RWPE2 (cell line): Measurements from ENCODE around the gene TMEM132E.

Experiments
- ATAC-seq: fragments of 200-7000 bp; cut with Tn5 transposase; 3 replicates; pipeline ENCODE4 v1.9.1; 2021; ENCODE audit warnings: low read depth
- DNase-seq: peaks from one replicate; pipeline ENCODE4 v3.0.0-alpha.2; 2020; ENCODE audit warnings: low spot score
- H3K27ac ChIP-seq: fragments of 450-650 bp; 2 replicates; pipeline ENCODE4 v1.5.1; 2017; ENCODE audit warnings: mild to moderate bottlenecking; ENCODE audit not compliant: poor library complexity, severe bottlenecking
- H3K27me3 ChIP-seq: fragments of 250-450 bp; sonication (Bioruptor Pico); 2 replicates; pipeline ENCODE4 v1.5.1; 2021; ENCODE audit warnings: mild to moderate bottlenecking, moderate library complexity; ENCODE audit not compliant: insufficient read depth, poor library complexity, severe bottlenecking
- H3K36me3 ChIP-seq: fragments of 250-450 bp; sonication (Bioruptor Pico); 2 replicates; pipeline ENCODE4 v1.5.1; 2020; ENCODE audit warnings: low read depth, mild to moderate bottlenecking, moderate library complexity
- H3K4me1 ChIP-seq: fragments of 250-450 bp; sonication (Bioruptor Pico); 2 replicates; pipeline ENCODE4 v1.5.1; 2021; ENCODE audit warnings: mild to moderate bottlenecking, moderate library complexity; ENCODE audit not compliant: insufficient read depth, poor library complexity, severe bottlenecking
- H3K4me3 ChIP-seq: fragments of 250-450 bp; sonication (Bioruptor Pico); 2 replicates; pipeline ENCODE4 v1.5.1; 2021; ENCODE audit warnings: mild to moderate bottlenecking, moderate library complexity; ENCODE audit not compliant: severe bottlenecking
- H3K9me3 ChIP-seq: fragments of 250-450 bp; sonication (Bioruptor Pico); 2 replicates; pipeline ENCODE4 v1.5.1; 2021; ENCODE audit warnings: mild to moderate bottlenecking, moderate library complexity; ENCODE audit not compliant: severe bottlenecking
- TF ChIP-seq, protein P1 (sequence below): fragments of 450-650 bp; IDR thresholded peaks from one replicate; pipeline ENCODE4 v1.5.1; 2017; ENCODE audit warnings: mild to moderate bottlenecking, moderate library complexity; ENCODE audit not compliant: poor library complexity, severe bottlenecking

The TMEM132E gene

DNA sequence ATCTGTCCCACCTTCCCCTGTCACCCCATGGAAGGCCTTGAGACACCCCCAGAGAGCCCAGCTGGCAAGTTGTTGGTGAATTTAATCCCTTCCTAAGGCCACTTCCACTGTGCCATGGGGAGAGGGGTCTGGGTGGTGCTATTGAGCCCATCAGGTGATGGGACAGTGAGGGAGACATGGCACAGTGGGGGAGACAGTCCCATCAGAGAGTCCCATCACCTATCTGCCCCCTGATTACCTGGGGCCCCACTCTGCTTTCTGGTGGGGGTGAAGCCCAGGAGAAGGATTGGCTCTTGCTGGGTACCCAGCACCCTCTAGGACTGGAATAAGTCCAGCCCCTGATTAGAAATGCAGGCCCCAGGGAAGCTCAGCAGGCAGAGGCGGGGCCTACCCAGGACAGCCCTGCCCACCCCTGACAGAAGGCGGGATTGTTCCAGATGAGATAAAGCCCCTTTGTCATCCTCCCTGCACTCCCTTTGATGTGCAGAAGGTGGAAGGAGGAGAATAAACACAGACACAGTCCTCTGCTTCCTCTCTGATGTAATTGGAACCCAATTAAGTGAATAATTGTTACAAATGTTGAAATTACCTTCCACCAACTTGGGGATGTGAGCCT, 18.9 kb downstream of the TMEM132E start:
- Histone ChIP-seq H3K4me3 (no peak overlapping the region), H3K27me3 (no peaks in the 10 kb centered on the region), H3K27ac (no peak overlapping the region), H3K9me3 (no peaks in the 10 kb centered on the region), H3K4me1 (no peaks in the 10 kb centered on the region), H3K36me3 (no peaks in the 10 kb centered on the region)
- ATAC-seq (no peak), DNase-seq (no peak)
- TF ChIP-seq, protein P1, sequence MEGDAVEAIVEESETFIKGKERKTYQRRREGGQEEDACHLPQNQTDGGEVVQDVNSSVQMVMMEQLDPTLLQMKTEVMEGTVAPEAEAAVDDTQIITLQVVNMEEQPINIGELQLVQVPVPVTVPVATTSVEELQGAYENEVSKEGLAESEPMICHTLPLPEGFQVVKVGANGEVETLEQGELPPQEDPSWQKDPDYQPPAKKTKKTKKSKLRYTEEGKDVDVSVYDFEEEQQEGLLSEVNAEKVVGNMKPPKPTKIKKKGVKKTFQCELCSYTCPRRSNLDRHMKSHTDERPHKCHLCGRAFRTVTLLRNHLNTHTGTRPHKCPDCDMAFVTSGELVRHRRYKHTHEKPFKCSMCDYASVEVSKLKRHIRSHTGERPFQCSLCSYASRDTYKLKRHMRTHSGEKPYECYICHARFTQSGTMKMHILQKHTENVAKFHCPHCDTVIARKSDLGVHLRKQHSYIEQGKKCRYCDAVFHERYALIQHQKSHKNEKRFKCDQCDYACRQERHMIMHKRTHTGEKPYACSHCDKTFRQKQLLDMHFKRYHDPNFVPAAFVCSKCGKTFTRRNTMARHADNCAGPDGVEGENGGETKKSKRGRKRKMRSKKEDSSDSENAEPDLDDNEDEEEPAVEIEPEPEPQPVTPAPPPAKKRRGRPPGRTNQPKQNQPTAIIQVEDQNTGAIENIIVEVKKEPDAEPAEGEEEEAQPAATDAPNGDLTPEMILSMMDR, result no peak

DNA sequence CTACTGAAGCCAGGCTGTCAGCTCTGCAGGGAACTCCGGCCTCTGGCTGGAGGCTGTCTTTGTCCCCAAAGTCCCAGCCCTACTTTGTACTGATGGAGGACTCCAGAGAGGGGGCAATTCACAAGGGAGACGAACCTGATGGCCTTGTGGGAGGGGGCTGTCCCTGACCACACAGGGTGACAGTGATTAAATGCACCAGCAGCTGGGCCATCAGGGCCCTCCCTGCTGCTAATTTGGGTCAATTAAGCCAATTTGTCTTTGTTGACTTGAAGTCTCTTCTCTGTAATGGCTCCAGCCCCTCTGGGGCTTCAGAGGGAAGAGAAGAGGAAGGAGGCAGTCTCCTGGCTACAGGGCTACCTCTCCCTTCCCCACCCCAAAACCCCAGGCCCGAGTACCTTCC, 22.0 kb downstream of the TMEM132E start:
- Histone ChIP-seq H3K27me3 (no peaks in the 10 kb centered on the region), H3K9me3 (no peaks in the 10 kb centered on the region), H3K27ac (no peak overlapping the region), H3K4me3 (no peak overlapping the region), H3K36me3 (no peaks in the 10 kb centered on the region), H3K4me1 (no peaks in the 10 kb centered on the region)
- DNase-seq, result no peak
- TF ChIP-seq, protein P1, result no peak
- no peak for ATAC-seq

- no peaks in the 10 kb centered on the region for H3K27me3 ChIP-seq
- no peaks in the 10 kb centered on the region for H3K9me3 ChIP-seq
- H3K4me1 ChIP-seq, result no peaks in the 10 kb centered on the region
- H3K27ac ChIP-seq, result no peak overlapping the region
- TF ChIP-seq, protein P1, result no peak
- no peak overlapping the region for H3K4me3 ChIP-seq
- H3K36me3 ChIP-seq, result no peaks in the 10 kb centered on the region
- DNase-seq (no peak), ATAC-seq (no peak)
Measured at GRCh38 chr17:34603974-34604373, 24.6 kb downstream of the TMEM132E start.

- H3K9me3 ChIP-seq, result no peaks in the 10 kb centered on the region
Measured at GRCh38 chr17:34606763-34607162, 27.4 kb downstream of the TMEM132E start.

DNA sequence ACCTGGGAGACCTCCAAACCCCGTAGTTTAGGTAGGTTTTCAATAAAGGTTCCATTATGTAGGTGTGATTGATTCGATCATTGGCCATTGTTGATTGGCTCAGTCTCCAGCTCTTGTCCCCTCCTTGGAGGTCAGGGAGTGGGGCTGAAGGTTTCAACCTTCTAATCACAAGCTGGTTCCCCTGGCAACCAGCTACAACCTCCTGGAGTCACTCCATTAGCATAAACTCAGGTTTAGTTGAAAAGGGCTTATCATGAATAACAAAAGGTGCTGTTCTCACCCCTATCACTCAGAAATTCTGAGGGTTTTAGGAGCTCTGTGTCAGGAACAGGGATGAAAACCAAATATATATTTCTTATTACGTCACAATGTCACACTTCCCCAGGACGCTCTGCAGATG, 28.5 kb downstream of the TMEM132E start:
- no peaks in the 10 kb centered on the region for H3K36me3 ChIP-seq
- H3K9me3 ChIP-seq, result no peaks in the 10 kb centered on the region
- DNase-seq (no peak), ATAC-seq (no peak)
- H3K4me1 ChIP-seq, result no peaks in the 10 kb centered on the region
- no peak overlapping the region for H3K4me3 ChIP-seq
- TF ChIP-seq, protein P1, result no peak
- peaks cover 4% of the 10 kb centered on the region for H3K27me3 ChIP-seq
- H3K27ac ChIP-seq, result no peak overlapping the region

More at GRCh38 chr17:34606763-34607162, 27.4 kb downstream of the TMEM132E start:
- ATAC-seq, result no peak
- no peaks in the 10 kb centered on the region for H3K36me3 ChIP-seq
- no peak overlapping the region for H3K27ac ChIP-seq
- H3K4me3 ChIP-seq, result no peak overlapping the region
- TF ChIP-seq, protein P1, result no peak
- H3K4me1 ChIP-seq, result no peaks in the 10 kb centered on the region
- peaks cover 4% of the 10 kb centered on the region for H3K27me3 ChIP-seq
- DNase-seq, result no peak
